Calu3 (cell line): Measurements from ENCODE around the gene THADA. TPM values are rescaled to one million over a fixed set of nuclear protein-coding genes. Genes with fewer than 3 reads are reported as not detected.

Source experiments
- BruUV-seq: library from RNA; stranded (reverse); fragments of 400-500 nt; replicated peaks from 2 replicates; lab custom pipeline; 2021; lab: Mats Ljungman, UMichigan
- CTCF ChIA-PET: fragments of 300-600 bp; sonication (Branson Sonifier 250); formaldehyde crosslinking; loops from one replicate; lab custom pipeline; 2022; ENCODE audit warnings: antibody characterized with exemption; lab: Charles Lee
- DNase-seq: peaks from one replicate; pipeline ENCODE4 v3.0.0; 2022
- H3K27ac Mint-ChIP-seq: one replicate; pipeline ENCODE4 v1.8.0; 2022; ENCODE audit warnings: mixed read lengths; ENCODE audit not compliant: unreplicated experiment
- H3K27me3 Mint-ChIP-seq: one replicate; pipeline ENCODE4 v1.8.0; 2022; ENCODE audit warnings: mixed read lengths; ENCODE audit not compliant: unreplicated experiment
- H3K36me3 Mint-ChIP-seq: one replicate; pipeline ENCODE4 v1.8.0; 2022; ENCODE audit warnings: mild to moderate bottlenecking, moderate library complexity, mixed read lengths; ENCODE audit not compliant: insufficient read depth, unreplicated experiment
- H3K4me1 Mint-ChIP-seq: one replicate; pipeline ENCODE4 v1.8.0; 2022; ENCODE audit warnings: mild to moderate bottlenecking, low read depth, mixed read lengths; ENCODE audit not compliant: unreplicated experiment
- H3K4me3 Mint-ChIP-seq: one replicate; pipeline ENCODE4 v1.8.0; 2022; ENCODE audit warnings: mild to moderate bottlenecking, low read depth, moderate library complexity, mixed read lengths; ENCODE audit not compliant: unreplicated experiment
- H3K9me3 Mint-ChIP-seq: one replicate; pipeline ENCODE4 v1.8.0; 2022; ENCODE audit warnings: low read depth, mixed read lengths; ENCODE audit not compliant: unreplicated experiment
- CTCF ChIP-seq: fragments of 200-600 bp; IDR thresholded peaks from one replicate; pipeline ENCODE4 v1.8.0; 2022; ENCODE audit warnings: antibody characterized with exemption; ENCODE audit not compliant: unreplicated experiment
- intact Hi-C: fragments of 100-400 bp; cut with micrococcal nuclease; formaldehyde crosslinking; loops from one replicate; pipeline ENCODE4 v1.10.0; 2022; ENCODE audit not compliant: unreplicated experiment
- total RNA-seq: library from RNA; stranded (reverse); gene quantifications from 2 replicates; pipeline ENCODE4 v1.2.3, GENCODE V29; 2022

The THADA gene
- total RNA-seq, 1 experiment from 2014 or later, result 35.5 TPM

GRCh38 chr2:43186321-43186678 is 409.5 kb downstream of the THADA start:
- Mint-ChIP-seq H3K9me3 (no peaks in the 10 kb centered on the region), H3K4me3 (no peak overlapping the region), H3K27ac (no peak overlapping the region), H3K36me3 (peaks cover 15% of the 10 kb centered on the region), H3K27me3 (no peaks in the 10 kb centered on the region), H3K4me1 (peaks cover 36% of the 10 kb centered on the region)
- no TSS peak for BruUV-seq
- DNase-seq, result no peak
- intact Hi-C loops, result no loop called here
- CTCF ChIA-PET, result interaction anchor here (0.6 kb wide), 1 partner anchor 26 kb away, joined by 4 read pairs; no protein-coding TSS in a partner anchor
- no peak for TF ChIP-seq CTCF

- TF ChIP-seq CTCF, result no peak
- no TSS peak for BruUV-seq
- no peak for DNase-seq
- CTCF ChIA-PET, result interaction anchor here (1.0 kb wide), 1 partner anchor 9 kb away, joined by 3 read pairs; no protein-coding TSS in a partner anchor
- peaks cover 47% of the 10 kb centered on the region for H3K4me1 Mint-ChIP-seq
- intact Hi-C loops, result no loop called here
- no peaks in the 10 kb centered on the region for H3K9me3 Mint-ChIP-seq
- peaks cover 20% of the 10 kb centered on the region for H3K36me3 Mint-ChIP-seq
- H3K27me3 Mint-ChIP-seq, result no peaks in the 10 kb centered on the region
- no peak overlapping the region for H3K4me3 Mint-ChIP-seq
- peak overlapping the region; percentile 84 for H3K27ac Mint-ChIP-seq
These were observed 410.7 kb downstream of the THADA start for GRCh38 chr2:43185146-43185545.

GRCh38 chr2:43184339-43184895 is 411.4 kb downstream of the THADA start:
- Mint-ChIP-seq H3K4me3 (peak overlapping the region; percentile 13), H3K36me3 (peaks cover 20% of the 10 kb centered on the region), H3K4me1 (peaks cover 47% of the 10 kb centered on the region), H3K27ac (peak overlapping the region; percentile 84), H3K27me3 (no peaks in the 10 kb centered on the region), H3K9me3 (no peaks in the 10 kb centered on the region)
- DNase-seq, result peak; percentile 69
- intact Hi-C loops, result loop anchor here (5.0 kb wide), 1 partner anchor 38 kb away; no protein-coding TSS in a partner anchor
- no TSS peak for BruUV-seq
- CTCF ChIA-PET, result interaction anchor here (1.0 kb wide), 1 partner anchor 10 kb away, joined by 3 read pairs; no protein-coding TSS in a partner anchor
- no peak for TF ChIP-seq CTCF

DNA sequence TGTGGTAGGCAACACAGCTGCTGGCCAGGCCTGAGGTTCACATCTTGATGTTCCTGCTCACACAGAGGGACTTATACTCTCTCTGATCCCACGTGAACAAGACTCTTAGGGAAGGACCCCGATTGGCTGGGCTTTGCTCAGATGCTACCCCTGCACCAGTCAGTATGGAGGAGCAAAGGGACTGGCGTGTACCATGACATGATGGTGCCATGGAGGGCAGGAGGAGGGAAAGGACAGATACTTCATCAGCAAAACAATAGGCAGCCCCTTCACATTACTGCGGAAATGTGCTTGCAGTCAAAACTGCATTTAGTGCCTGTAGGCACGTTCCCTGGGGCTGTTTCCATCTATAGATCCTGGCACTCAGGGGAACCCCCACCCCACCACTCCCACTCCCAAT is 412.1 kb downstream of the THADA start:
- Mint-ChIP-seq H3K4me1 (peaks cover 53% of the 10 kb centered on the region), H3K9me3 (no peaks in the 10 kb centered on the region), H3K27ac (peak overlapping the region; percentile 84), H3K27me3 (no peaks in the 10 kb centered on the region), H3K4me3 (no peak overlapping the region), H3K36me3 (peaks cover 20% of the 10 kb centered on the region)
- intact Hi-C loops, result loop anchor here (5.0 kb wide), 1 partner anchor 39 kb away; no protein-coding TSS in a partner anchor
- no peak for DNase-seq
- TF ChIP-seq CTCF, result no peak
- no TSS peak for BruUV-seq
- CTCF ChIA-PET, result no interaction called here
